ENCODE data around the gene SSB.

DNA sequence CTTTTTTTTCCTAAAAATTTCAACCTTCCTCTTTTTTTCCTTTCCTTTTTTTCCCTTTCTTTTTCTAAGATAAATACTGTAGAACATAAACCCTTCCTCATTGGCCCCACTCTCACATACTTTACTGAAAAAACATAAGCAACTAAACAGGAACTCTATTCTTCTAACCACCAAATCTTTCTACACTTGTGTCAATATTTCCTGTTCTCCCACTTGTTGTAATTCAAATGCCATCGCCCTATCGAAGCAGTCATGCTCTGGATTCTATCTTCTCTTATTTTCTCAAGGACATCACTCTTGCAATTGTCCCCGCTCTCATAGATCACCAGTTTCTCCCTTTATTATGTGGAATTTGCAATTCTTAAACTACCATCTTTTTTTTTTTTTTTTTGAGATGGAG is 20.2 kb upstream of the SSB start:
- TF ChIP-seq, protein P1, sequence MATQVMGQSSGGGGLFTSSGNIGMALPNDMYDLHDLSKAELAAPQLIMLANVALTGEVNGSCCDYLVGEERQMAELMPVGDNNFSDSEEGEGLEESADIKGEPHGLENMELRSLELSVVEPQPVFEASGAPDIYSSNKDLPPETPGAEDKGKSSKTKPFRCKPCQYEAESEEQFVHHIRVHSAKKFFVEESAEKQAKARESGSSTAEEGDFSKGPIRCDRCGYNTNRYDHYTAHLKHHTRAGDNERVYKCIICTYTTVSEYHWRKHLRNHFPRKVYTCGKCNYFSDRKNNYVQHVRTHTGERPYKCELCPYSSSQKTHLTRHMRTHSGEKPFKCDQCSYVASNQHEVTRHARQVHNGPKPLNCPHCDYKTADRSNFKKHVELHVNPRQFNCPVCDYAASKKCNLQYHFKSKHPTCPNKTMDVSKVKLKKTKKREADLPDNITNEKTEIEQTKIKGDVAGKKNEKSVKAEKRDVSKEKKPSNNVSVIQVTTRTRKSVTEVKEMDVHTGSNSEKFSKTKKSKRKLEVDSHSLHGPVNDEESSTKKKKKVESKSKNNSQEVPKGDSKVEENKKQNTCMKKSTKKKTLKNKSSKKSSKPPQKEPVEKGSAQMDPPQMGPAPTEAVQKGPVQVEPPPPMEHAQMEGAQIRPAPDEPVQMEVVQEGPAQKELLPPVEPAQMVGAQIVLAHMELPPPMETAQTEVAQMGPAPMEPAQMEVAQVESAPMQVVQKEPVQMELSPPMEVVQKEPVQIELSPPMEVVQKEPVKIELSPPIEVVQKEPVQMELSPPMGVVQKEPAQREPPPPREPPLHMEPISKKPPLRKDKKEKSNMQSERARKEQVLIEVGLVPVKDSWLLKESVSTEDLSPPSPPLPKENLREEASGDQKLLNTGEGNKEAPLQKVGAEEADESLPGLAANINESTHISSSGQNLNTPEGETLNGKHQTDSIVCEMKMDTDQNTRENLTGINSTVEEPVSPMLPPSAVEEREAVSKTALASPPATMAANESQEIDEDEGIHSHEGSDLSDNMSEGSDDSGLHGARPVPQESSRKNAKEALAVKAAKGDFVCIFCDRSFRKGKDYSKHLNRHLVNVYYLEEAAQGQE (IDR thresholded peaks at IDR 0.05), result no peak
- TF ChIP-seq, protein P2, sequence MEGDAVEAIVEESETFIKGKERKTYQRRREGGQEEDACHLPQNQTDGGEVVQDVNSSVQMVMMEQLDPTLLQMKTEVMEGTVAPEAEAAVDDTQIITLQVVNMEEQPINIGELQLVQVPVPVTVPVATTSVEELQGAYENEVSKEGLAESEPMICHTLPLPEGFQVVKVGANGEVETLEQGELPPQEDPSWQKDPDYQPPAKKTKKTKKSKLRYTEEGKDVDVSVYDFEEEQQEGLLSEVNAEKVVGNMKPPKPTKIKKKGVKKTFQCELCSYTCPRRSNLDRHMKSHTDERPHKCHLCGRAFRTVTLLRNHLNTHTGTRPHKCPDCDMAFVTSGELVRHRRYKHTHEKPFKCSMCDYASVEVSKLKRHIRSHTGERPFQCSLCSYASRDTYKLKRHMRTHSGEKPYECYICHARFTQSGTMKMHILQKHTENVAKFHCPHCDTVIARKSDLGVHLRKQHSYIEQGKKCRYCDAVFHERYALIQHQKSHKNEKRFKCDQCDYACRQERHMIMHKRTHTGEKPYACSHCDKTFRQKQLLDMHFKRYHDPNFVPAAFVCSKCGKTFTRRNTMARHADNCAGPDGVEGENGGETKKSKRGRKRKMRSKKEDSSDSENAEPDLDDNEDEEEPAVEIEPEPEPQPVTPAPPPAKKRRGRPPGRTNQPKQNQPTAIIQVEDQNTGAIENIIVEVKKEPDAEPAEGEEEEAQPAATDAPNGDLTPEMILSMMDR (IDR thresholded peaks at IDR 0.05; ENCODE audit: low read depth, low read length, missing input control), result no peak
- TF ChIP-seq, protein P3, sequence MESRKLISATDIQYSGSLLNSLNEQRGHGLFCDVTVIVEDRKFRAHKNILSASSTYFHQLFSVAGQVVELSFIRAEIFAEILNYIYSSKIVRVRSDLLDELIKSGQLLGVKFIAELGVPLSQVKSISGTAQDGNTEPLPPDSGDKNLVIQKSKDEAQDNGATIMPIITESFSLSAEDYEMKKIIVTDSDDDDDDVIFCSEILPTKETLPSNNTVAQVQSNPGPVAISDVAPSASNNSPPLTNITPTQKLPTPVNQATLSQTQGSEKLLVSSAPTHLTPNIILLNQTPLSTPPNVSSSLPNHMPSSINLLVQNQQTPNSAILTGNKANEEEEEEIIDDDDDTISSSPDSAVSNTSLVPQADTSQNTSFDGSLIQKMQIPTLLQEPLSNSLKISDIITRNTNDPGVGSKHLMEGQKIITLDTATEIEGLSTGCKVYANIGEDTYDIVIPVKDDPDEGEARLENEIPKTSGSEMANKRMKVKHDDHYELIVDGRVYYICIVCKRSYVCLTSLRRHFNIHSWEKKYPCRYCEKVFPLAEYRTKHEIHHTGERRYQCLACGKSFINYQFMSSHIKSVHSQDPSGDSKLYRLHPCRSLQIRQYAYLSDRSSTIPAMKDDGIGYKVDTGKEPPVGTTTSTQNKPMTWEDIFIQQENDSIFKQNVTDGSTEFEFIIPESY (IDR thresholded peaks at IDR 0.05), result no peak
- TF ChIP-seq RXRA (IDR thresholded peaks at IDR 0.05), result no peak
- no peak for TF ChIP-seq TAF1 (conservative IDR thresholded peaks at IDR 0.05)
- TF ChIP-seq, protein P4, sequence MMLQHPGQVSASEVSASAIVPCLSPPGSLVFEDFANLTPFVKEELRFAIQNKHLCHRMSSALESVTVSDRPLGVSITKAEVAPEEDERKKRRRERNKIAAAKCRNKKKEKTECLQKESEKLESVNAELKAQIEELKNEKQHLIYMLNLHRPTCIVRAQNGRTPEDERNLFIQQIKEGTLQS (IDR thresholded peaks at IDR 0.05), result no peak

Data from liver (tissue), 3 donors.